Measurements from ENCODE around the gene LIPG. TPM values are rescaled to one million over a fixed set of nuclear protein-coding genes. Genes with fewer than 3 reads are reported as not detected.

LIPG gene
- total RNA-seq, 1 experiment from 2014 or later = 5.5 TPM

DNA sequence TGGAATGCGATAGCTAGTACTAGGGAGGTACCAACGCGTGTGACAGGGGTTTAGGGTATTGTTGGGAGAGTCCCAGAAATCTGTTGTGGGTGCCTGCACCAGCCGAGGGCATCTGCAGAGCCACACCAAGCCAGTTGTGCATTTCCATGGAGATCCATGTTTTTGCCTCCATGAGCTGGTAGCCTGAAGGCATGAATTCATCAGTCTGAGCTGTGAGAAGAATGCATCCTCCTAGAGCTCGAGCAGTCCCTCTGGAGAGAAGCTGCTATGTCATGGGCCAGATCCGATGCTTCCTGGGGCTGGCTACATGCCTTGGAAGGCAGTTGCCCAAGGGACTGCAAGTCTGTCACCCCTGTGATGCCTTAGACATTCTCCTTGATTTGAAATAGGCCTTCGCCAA lies 57.9 kb downstream of the LIPG start:
- no peak for DNase-seq
- no peaks in the 10 kb centered on the region for H3K36me3 ChIP-seq (replicated peaks; ENCODE audit: control insufficient read depth, insufficient read depth, low read length)
- H3K27me3 ChIP-seq (ENCODE audit: control insufficient read depth, insufficient read depth, low read length) = 0 out of 2 replicates have a peak, but pooled peaks cover 3% of the 10 kb centered on the region
- H3K4me3 ChIP-seq (ENCODE audit: insufficient read depth, low read depth, low read length) = no peak overlapping the region

DNA sequence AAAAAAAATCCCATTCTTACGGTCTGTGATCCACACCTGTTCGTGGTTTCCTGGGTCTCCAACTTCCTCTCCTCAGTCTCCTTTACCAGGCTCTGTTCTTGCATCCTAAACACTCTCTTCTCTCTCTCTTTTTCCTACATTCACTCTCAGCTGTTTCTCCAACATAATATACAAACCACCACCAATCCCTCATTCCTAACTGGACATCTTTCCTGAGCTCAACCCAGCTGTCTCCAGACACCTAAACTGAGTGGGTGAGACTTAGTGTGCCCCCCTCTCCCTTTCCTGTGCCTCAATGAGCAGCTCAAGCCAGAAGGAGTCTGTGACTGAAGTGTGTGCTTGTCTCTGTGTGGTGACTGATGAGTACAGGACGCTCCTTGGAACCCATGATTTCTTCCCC lies 59.4 kb downstream of the LIPG start:
- 0 out of 2 replicates have a peak, but pooled peaks cover 3% of the 10 kb centered on the region for H3K27me3 ChIP-seq (ENCODE audit: control insufficient read depth, insufficient read depth, low read length)
- no peak overlapping the region for H3K4me3 ChIP-seq (ENCODE audit: insufficient read depth, low read depth, low read length)
- H3K36me3 ChIP-seq (replicated peaks; ENCODE audit: control insufficient read depth, insufficient read depth, low read length) = no peaks in the 10 kb centered on the region
- no peak for DNase-seq

DNA sequence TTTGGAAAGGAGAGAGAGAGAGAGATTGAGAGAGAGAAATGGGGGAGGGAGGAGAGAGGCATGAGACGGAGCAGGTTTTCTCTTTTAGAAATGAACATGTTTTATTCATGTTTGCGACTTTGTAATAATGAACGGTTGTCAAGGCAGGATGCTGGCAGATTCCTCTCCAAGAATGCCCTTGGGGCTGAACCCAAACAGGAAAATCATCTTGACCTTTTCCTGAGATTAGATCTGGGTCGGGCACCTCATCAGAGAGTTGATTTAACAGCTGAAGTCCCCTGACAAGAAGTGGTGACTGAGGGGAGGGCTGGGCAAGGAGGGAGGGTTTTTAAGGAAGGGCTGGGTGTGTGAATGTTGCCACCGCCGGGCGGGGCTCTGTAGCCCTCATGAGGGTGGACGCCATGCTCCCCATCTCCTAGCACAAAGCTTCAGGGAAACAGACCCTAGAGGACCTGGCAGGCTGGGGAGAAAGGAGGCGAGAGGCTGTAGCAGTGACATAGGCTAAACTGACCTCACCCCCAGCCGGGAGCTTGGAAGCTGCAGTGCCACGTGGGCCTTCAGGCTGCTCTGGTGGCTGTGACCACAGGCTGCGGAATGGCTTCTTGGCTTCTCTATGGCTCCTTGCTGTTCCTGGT lies 60.0 kb downstream of the LIPG start:
- 0 out of 2 replicates have a peak, but pooled peaks cover 3% of the 10 kb centered on the region for H3K27me3 ChIP-seq (ENCODE audit: control insufficient read depth, insufficient read depth, low read length)
- H3K4me3 ChIP-seq (ENCODE audit: insufficient read depth, low read depth, low read length) = no peak overlapping the region
- no peak for DNase-seq
- no peaks in the 10 kb centered on the region for H3K36me3 ChIP-seq (replicated peaks; ENCODE audit: control insufficient read depth, insufficient read depth, low read length)

DNA sequence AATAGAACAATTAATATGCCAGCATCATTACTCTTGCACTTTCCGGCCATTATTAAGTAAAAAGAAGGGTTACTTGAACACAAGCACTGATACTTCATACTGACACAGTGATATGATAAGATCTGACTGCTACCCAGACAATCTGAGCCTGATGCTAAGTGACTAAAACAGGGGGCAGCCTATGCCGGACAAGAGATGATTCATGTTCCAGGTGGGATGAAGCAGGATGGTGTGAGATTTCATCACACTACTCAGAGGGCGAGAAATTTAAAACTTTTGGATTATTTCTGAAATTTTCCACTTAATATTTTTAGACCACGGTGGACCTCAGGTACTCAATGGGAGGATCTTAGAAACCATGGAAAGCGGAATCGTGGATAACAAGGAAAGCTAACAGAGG lies 61.7 kb downstream of the LIPG start:
- no peak for DNase-seq
- H3K4me3 ChIP-seq (ENCODE audit: insufficient read depth, low read depth, low read length) = no peak overlapping the region
- H3K27me3 ChIP-seq (ENCODE audit: control insufficient read depth, insufficient read depth, low read length) = 0 out of 2 replicates have a peak, but pooled peaks cover 3% of the 10 kb centered on the region
- no peaks in the 10 kb centered on the region for H3K36me3 ChIP-seq (replicated peaks; ENCODE audit: control insufficient read depth, insufficient read depth, low read length)

DNA sequence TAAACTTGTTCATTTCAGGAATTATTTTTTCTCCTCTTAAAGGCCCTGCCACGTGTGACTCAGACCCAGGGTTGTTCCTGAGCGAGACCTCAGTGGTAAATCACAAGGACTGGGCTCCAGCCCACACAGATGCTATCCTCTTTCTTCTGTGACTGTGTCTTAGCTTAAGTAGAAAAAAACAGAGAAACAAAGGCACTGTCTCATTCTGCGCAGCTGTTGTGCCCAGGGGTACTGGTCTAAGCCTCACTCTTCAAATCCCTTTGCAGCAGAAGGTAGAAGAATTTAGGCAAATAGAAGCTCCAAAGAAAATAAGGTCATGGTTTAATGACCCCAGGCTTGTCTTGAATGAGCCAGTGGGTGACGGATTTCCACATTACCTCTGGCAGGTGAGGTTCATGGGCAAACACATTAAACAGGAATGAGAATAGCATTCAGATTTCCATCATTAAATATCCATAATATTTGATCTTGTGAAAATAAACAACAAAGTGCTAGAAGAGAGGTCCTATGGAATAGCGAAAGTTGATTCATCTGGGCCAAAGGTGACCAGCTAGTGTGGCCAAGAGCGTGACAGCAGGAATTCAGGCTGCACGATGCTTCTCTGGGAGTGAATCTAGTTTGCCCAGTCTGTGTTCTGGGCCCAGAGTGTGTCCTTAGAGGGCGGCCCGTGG lies 63.3 kb downstream of the LIPG start:
- 0 out of 2 replicates have a peak, but pooled peaks cover 3% of the 10 kb centered on the region for H3K27me3 ChIP-seq (ENCODE audit: control insufficient read depth, insufficient read depth, low read length)
- no peaks in the 10 kb centered on the region for H3K36me3 ChIP-seq (replicated peaks; ENCODE audit: control insufficient read depth, insufficient read depth, low read length)
- no peak for DNase-seq
- H3K4me3 ChIP-seq (ENCODE audit: insufficient read depth, low read depth, low read length) = no peak overlapping the region

DNA sequence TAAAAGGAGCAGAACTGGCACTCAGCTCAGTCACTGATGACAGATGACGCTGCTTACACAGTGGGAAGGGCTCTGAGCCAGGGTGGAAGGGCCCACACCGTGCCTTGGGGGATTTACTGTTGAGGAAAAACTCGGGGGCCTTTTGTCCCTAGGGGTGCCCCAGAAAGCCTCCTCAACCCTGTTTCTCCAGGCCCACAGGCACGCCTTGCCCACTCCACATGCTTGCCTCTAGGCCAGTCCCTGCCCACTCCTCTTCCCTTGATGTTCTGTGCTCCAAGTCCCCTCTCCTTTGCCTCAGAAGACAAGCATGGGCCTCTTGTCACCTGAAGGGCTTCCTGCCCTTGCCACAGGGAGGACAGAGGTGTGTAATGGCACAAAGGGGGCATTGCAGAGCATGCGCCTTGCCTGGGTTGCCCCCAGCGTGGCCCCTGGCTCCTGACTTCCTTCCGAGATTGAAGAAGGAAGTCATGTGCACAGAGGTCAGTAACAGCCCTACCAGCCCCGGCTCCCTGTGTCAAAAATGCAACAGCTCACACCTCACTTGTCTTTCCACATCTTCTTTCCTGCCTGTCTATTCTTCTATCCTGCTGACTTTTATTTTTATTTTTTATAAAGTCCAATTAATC lies 65.1 kb downstream of the LIPG start:
- 0 out of 2 replicates have a peak, but pooled peaks cover 2% of the 10 kb centered on the region for H3K27me3 ChIP-seq (ENCODE audit: control insufficient read depth, insufficient read depth, low read length)
- DNase-seq = no peak
- no peak overlapping the region for H3K4me3 ChIP-seq (ENCODE audit: insufficient read depth, low read depth, low read length)

DNA sequence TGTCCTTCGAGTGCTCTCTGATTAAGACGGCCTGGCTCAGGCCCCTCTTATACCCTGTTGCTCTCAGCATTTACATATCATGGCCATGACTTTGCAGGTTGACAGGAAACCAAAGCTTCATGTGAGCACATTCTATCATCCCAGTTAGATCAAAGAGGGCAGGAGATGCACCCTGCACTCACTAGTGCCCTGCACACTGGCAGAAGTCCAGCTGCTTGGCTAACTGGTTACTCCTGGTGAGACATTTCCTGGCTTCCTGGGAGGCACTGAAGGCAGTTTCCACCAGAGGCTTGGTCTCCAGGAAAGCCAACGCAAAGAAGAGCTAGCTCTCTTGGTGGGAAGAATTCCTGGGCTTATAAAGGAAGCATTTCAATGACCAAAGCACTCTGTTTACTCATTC lies 66.3 kb downstream of the LIPG start:
- DNase-seq = no peak
- Histone ChIP-seq H3K27me3 (ENCODE audit: control insufficient read depth, insufficient read depth, low read length) (no peaks in the 10 kb centered on the region), H3K36me3 (replicated peaks; ENCODE audit: control insufficient read depth, insufficient read depth, low read length) (no peaks in the 10 kb centered on the region), H3K4me3 (ENCODE audit: insufficient read depth, low read depth, low read length) (no peak overlapping the region)

More for the DNA sequence above, 65.1 kb downstream of the LIPG start:
- H3K36me3 ChIP-seq (replicated peaks; ENCODE audit: control insufficient read depth, insufficient read depth, low read length) = no peaks in the 10 kb centered on the region

DNA sequence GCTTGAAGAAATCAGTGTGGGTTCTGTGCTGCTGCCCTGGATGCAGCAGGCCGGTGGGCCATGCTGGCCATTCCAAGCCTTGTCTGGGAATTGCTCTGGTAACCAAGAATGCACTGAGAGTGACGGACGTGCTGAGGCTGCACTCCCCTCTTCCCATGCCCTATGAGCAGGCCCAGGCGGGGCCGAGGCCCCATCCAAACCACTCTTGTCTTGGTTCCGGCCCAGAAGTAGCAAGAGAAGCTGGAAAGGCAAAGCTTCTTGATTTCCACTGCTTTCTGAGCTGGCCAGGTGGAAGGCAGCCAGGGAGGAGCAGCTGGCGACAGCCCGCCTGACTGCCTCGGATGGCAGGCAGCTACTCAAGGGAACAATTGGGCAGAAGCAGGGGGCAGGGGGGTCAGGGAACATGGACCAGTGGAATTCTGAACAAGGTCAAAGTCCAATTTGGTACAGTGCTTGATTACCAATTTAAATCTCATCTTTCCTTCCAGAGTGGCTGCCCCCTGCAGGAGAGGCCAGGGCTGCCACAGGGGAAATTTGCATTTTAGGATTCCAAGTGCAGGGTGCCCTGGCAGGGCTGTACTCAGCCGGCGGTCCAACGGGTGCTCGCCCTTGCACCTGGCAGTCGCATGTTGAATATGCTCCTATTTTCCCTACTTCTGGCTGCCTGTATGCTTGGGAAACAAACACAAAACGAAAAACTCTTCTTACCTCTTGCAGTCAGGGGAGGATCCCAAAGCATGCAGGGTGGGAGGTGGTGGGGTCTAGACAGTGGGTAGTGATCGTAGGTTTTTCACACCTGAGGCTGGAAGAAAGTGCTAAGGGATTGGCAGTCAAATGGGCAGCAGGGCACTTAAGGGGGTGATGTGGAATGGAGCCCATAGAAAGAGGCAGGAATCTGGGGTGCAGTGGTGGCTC lies 67.3 kb downstream of the LIPG start:
- DNase-seq = peak; percentile 69
- no peaks in the 10 kb centered on the region for H3K27me3 ChIP-seq (ENCODE audit: control insufficient read depth, insufficient read depth, low read length)
- H3K4me3 ChIP-seq (ENCODE audit: insufficient read depth, low read depth, low read length) = no peak overlapping the region
- H3K36me3 ChIP-seq (replicated peaks; ENCODE audit: control insufficient read depth, insufficient read depth, low read length) = no peaks in the 10 kb centered on the region

DNA sequence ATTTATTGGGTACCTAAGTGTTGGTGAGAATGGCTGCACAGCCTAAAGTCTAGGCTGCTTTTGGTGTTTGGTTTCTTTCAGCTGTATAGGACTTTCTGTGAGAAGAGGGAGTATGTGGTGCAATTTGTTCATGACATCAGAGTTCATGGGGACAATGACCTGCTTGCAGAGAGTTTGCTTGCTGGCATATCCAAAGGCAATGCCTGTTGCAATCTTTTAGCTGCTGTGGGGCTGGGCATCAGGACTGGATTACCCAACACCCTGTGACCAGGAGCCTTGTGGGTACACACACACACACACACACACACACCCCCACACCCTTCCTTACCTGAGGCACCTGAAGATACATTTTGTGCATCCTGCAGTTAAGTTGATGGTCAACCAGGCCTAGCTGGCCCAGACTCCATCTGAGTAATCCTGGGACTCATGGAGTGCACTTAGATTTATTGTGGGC lies 68.4 kb downstream of the LIPG start:
- Histone ChIP-seq H3K27me3 (ENCODE audit: control insufficient read depth, insufficient read depth, low read length) (no peaks in the 10 kb centered on the region), H3K36me3 (replicated peaks; ENCODE audit: control insufficient read depth, insufficient read depth, low read length) (no peaks in the 10 kb centered on the region), H3K4me3 (ENCODE audit: insufficient read depth, low read depth, low read length) (no peak overlapping the region)
- DNase-seq = no peak

DNA sequence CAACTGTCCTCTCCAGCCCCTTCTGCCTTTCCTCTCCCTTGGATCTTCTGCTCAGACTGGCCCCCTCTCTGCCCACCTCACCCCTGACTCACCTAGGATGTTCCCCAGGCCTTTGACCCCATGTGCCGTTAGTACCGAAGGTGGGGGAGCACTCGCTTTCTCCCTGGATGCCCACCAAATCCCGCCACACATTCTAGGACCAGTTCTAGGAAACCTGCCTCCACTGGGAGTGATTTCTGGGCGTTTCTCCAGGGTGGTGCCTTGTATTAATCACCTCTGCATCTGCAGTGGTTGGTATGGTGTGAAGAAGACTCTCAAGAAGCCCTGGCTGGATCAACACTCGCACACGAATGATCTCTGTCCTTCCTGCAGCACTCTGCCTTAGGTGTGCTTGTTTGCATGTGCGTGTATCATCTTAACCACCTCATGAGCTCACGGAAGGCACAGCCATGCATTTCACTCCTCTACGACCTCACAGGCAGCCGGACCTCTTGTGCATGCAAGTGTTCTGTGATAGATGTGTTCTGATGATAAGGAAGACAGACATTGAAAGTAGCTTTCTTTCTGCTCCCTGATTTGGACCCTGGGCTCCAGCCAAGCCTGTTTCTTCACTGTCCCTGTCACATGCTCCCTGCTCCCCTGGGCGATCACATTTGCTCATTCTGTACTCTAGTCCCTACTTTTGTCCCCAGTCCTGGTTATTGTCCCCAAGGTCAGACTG lies 69.4 kb downstream of the LIPG start:
- H3K27me3 ChIP-seq (ENCODE audit: control insufficient read depth, insufficient read depth, low read length) = no peaks in the 10 kb centered on the region
- no peak overlapping the region for H3K4me3 ChIP-seq (ENCODE audit: insufficient read depth, low read depth, low read length)
- no peak for DNase-seq
- H3K36me3 ChIP-seq (replicated peaks; ENCODE audit: control insufficient read depth, insufficient read depth, low read length) = no peaks in the 10 kb centered on the region

DNA sequence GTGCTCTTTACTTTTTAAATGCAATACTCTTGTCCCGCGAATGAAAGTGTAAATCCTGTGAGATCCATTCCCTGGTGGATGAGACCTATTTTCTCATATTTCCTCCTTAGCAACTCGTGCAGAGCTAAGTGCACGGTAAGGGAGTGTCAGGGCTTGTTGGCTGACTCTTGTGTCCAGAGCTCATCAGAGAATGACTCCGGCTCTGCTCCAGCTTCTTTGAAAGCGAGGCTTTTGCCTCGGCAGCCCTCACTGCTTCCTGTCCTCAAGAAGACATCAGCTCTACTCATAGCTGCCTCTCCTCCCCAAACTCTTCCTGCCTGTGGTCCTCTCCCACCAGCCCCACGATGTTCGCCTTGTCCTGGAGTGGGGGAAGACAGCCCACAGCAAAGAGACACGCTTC lies 70.7 kb downstream of the LIPG start:
- Histone ChIP-seq H3K36me3 (replicated peaks; ENCODE audit: control insufficient read depth, insufficient read depth, low read length) (no peaks in the 10 kb centered on the region), H3K4me3 (ENCODE audit: insufficient read depth, low read depth, low read length) (no peak overlapping the region), H3K27me3 (ENCODE audit: control insufficient read depth, insufficient read depth, low read length) (no peaks in the 10 kb centered on the region)
- DNase-seq = no peak

DNA sequence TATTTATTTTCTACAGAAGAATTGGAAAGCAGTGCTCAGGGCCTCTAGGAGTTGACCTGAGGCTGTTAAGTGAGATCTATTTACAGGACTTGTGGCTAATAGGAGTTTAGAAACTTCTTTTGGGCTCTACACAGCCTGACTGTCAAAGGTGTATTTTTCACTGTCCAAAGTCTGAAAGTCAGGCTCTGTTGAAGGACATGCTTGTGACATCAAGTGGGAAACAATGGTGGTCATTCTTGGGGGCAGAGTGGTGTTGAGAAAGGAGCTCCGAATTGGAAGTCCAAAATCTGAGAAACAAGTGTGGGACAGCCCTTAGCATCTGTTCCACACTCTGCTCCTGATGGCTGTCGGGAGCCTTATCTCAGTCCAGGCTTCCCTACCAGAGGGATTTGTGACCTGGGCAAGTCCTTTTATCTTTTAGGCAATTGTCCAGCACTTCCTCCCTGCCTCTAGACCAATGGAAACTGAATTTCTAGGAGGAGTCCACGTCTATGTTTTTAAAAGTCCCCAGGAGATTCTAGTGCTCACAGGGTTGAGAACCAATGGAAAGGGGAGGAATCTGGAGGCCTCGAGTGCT lies 76.4 kb downstream of the LIPG start:
- no peaks in the 10 kb centered on the region for H3K27me3 ChIP-seq (ENCODE audit: control insufficient read depth, insufficient read depth, low read length)
- no peak for DNase-seq
- H3K4me3 ChIP-seq (ENCODE audit: insufficient read depth, low read depth, low read length) = no peak overlapping the region
- H3K36me3 ChIP-seq (replicated peaks; ENCODE audit: control insufficient read depth, insufficient read depth, low read length) = no peaks in the 10 kb centered on the region

DNA sequence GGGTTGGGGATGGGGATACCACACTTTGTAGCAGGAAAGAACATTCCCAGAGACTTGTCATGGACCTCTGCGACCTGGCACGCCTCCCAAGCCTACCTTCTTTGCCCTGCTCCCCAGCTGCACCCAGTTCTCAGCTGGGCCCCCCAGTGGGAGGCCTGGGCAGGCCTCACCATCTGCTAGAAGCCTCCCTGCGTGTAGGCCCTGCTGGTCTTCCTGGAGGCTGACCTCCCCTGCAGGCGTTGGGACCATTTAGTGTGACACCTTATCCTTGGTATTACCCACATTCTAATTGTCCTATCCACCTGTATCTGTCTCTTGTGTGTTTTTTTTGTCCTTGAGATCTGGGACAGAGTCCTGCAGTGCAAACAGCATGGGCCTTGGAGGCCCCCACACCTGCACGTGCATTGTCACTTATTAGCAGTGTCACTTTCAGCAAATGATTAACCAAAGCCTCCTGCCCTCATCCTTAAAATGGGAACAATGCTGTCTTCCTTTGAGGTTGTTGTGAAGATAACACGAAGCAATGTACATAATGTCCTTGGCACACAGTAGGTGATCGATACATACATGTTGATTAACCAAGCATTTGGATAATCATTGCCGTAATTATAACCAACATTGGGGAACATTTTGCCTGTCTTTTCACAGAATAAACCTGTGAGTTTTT lies 77.2 kb downstream of the LIPG start:
- no peak overlapping the region for H3K4me3 ChIP-seq (ENCODE audit: insufficient read depth, low read depth, low read length)
- no peak for DNase-seq
- H3K27me3 ChIP-seq (ENCODE audit: control insufficient read depth, insufficient read depth, low read length) = no peaks in the 10 kb centered on the region
- H3K36me3 ChIP-seq (replicated peaks; ENCODE audit: control insufficient read depth, insufficient read depth, low read length) = no peaks in the 10 kb centered on the region

Measured in H7 (cell line).